ENCODE results near the gene CDKAL1. TPM values are rescaled to one million over a fixed set of nuclear protein-coding genes. Genes with fewer than 3 reads are reported as not detected.

Gene CDKAL1
- total and polyA plus RNA-seq, 2 donors from 2014 or later, result 4.6 to 20.2 TPM

- intact Hi-C loops (cut with DNase I), result no loop called here
- TF ChIP-seq CTCF (IDR thresholded peaks at IDR 0.05; ENCODE audit: borderline replicate concordance, extremely low read depth, insufficient read depth), result no peak
- Histone ChIP-seq H3K36me3 (ENCODE audit: control insufficient read depth in 2 of 3, insufficient read depth in 3 of 3, low read length in 3 of 3) (no peaks in the 10 kb centered on the region), H3K4me1 (ENCODE audit: control insufficient read depth in 2 of 3, insufficient read depth in 2 of 3, low read depth in 1 of 3, low read length in 3 of 3) (no peaks in the 10 kb centered on the region), H3K4me3 (ENCODE audit: low read length in 3 of 3) (no peak overlapping the region), H3K27me3 (ENCODE audit: control insufficient read depth, insufficient read depth, low read length) (no peaks in the 10 kb centered on the region), H3K27ac (ENCODE audit: low read depth in 2 of 2, low read length in 2 of 2) (no peak overlapping the region), H3K9me3 (ENCODE audit: control insufficient read depth in 2 of 3, insufficient read depth in 1 of 3, low read length in 3 of 3) (no peaks in the 10 kb centered on the region), H3K9ac (ENCODE audit: low read length in 3 of 3) (no peak overlapping the region)
- FAIRE-seq, result no peak
- DNase-seq, result no peak
Observed at GRCh38 chr6:20497216-20498040, 36.8 kb upstream of the CDKAL1 start.

GRCh38 chr6:20498041-20498385 lies 36.2 kb upstream of the CDKAL1 start:
- Histone ChIP-seq H3K4me3 (ENCODE audit: low read length in 3 of 3) (no peak overlapping the region), H3K36me3 (ENCODE audit: control insufficient read depth in 2 of 3, insufficient read depth in 3 of 3, low read length in 3 of 3) (no peaks in the 10 kb centered on the region), H3K9me3 (ENCODE audit: control insufficient read depth in 2 of 3, insufficient read depth in 1 of 3, low read length in 3 of 3) (no peaks in the 10 kb centered on the region), H3K27ac (ENCODE audit: low read depth in 2 of 2, low read length in 2 of 2) (no peak overlapping the region), H3K9ac (ENCODE audit: low read length in 3 of 3) (no peak overlapping the region), H3K4me1 (ENCODE audit: control insufficient read depth in 2 of 3, insufficient read depth in 2 of 3, low read depth in 1 of 3, low read length in 3 of 3) (no peaks in the 10 kb centered on the region), H3K27me3 (ENCODE audit: control insufficient read depth, insufficient read depth, low read length) (no peaks in the 10 kb centered on the region)
- intact Hi-C loops (cut with DNase I), result no loop called here
- TF ChIP-seq CTCF (IDR thresholded peaks at IDR 0.05; ENCODE audit: borderline replicate concordance, extremely low read depth, insufficient read depth), result no peak
- no peak for FAIRE-seq
- no peak for DNase-seq

GRCh38 chr6:20509212-20509611 lies 25.0 kb upstream of the CDKAL1 start:
- Histone ChIP-seq H3K9ac (ENCODE audit: low read length in 3 of 3) (no peak overlapping the region), H3K36me3 (ENCODE audit: control insufficient read depth in 2 of 3, insufficient read depth in 3 of 3, low read length in 3 of 3) (no peaks in the 10 kb centered on the region), H3K9me3 (ENCODE audit: control insufficient read depth in 2 of 3, insufficient read depth in 1 of 3, low read length in 3 of 3) (no peaks in the 10 kb centered on the region), H3K27ac (ENCODE audit: low read depth in 2 of 2, low read length in 2 of 2) (no peak overlapping the region), H3K4me3 (ENCODE audit: low read length in 3 of 3) (no peak overlapping the region), H3K4me1 (ENCODE audit: control insufficient read depth in 2 of 3, insufficient read depth in 2 of 3, low read depth in 1 of 3, low read length in 3 of 3) (no peaks in the 10 kb centered on the region), H3K27me3 (ENCODE audit: control insufficient read depth, insufficient read depth, low read length) (no peaks in the 10 kb centered on the region)
- DNase-seq (peak in 3 of 5 donors; percentile 47 to 90 (median 85)), FAIRE-seq (no peak)
- intact Hi-C loops (cut with DNase I), result no loop called here
- TF ChIP-seq CTCF (IDR thresholded peaks at IDR 0.05; ENCODE audit: borderline replicate concordance, extremely low read depth, insufficient read depth), result no peak

All from kidney (tissue), 14 donors.